HG02840 (cell line): ENCODE measurements around the gene PTPRN2.
"Not testable (repeated sequence)": the region's sequence is repeated elsewhere in the genome, so short reads cannot be mapped to it uniquely, and the experiment has no call there.

Experiments used
- ATAC-seq: cut with Tn5 transposase; IDR thresholded peaks from one replicate; pipeline ENCODE4 v1.9.1; 2021; ENCODE audit warnings: mild to moderate bottlenecking, moderate library complexity, moderate number of reproducible peaks; ENCODE audit not compliant: unreplicated experiment, low FRiP score

Gene PTPRN2

GRCh38 chr7:158430308-158431034, 157.2 kb downstream of the PTPRN2 start:
- ATAC-seq: no peak

- ATAC-seq: no peak
Measured at GRCh38 chr7:158428837-158429753, 158.5 kb downstream of the PTPRN2 start.

GRCh38 chr7:158428131-158428836, 159.3 kb downstream of the PTPRN2 start:
- no peak for ATAC-seq

- ATAC-seq: not testable (repeated sequence)
Measured at GRCh38 chr7:158425676-158426075, 161.9 kb downstream of the PTPRN2 start.

- ATAC-seq: no peak
Measured at GRCh38 chr7:158424531-158424930, 163.1 kb downstream of the PTPRN2 start.

- ATAC-seq: no peak
Measured at GRCh38 chr7:158424011-158424410, 163.6 kb downstream of the PTPRN2 start.

- ATAC-seq: no peak
Measured at GRCh38 chr7:158422887-158423560, 164.6 kb downstream of the PTPRN2 start.

- ATAC-seq: no peak
Measured at GRCh38 chr7:158422196-158422886, 165.3 kb downstream of the PTPRN2 start.

GRCh38 chr7:158421361-158421760, 166.3 kb downstream of the PTPRN2 start:
- ATAC-seq: no peak

- ATAC-seq: no peak
Measured at GRCh38 chr7:158420591-158421340, 166.9 kb downstream of the PTPRN2 start.

- no peak for ATAC-seq
Measured at GRCh38 chr7:158419238-158419785, 168.3 kb downstream of the PTPRN2 start.

- not testable (repeated sequence) for ATAC-seq
Measured at GRCh38 chr7:158418395-158418794, 169.2 kb downstream of the PTPRN2 start.

- no peak for ATAC-seq
Measured at GRCh38 chr7:158416283-158416933, 171.2 kb downstream of the PTPRN2 start.

- ATAC-seq: no peak
Measured at GRCh38 chr7:158415316-158415715, 172.3 kb downstream of the PTPRN2 start.

- no peak for ATAC-seq
Measured at GRCh38 chr7:158414486-158414961, 173.1 kb downstream of the PTPRN2 start.

GRCh38 chr7:158414002-158414401, 173.6 kb downstream of the PTPRN2 start:
- no peak for ATAC-seq

- ATAC-seq: no peak
Measured at GRCh38 chr7:158411232-158411950, 176.2 kb downstream of the PTPRN2 start.
